Activated T-cell treated with anti-CD3 and anti-CD28 coated beads for 4 hours (primary cell): ENCODE results near the gene CDC27.
"Not testable (repeated sequence)": the region's sequence is repeated elsewhere in the genome, so short reads cannot be mapped to it uniquely, and the experiment has no call there.

Experiments
- DNase-seq: peaks from one replicate; pipeline ENCODE4 v3.0.0-alpha.2; 2020

The CDC27 gene

DNA sequence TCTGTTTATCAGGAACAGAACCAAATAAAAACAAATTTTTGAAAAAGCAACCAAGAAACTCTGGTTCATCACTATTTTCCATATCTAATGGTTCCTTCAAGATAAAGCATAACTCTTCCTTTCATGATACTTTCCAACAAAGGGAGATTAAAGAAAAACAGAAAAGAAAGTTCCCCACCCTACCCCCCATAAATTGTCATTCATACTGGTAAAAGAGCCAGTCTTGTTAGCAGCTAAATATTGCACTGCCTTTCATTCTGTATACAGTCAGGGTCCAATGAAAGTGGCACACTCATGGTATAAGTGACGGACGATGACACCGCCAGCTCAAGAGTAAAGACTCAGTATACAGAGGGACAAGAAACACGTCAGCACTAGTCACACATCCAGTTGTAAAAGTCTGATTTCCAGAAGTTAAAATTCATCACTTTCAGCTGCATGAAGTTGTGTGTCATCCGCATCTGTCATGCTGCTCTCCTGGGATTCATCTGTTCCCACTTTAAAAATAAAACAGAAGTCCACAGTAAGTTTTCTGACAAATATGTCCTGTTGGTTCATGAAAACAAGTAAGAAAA, 68.5 kb downstream of the CDC27 start:
- DNase-seq = no peak

DNA sequence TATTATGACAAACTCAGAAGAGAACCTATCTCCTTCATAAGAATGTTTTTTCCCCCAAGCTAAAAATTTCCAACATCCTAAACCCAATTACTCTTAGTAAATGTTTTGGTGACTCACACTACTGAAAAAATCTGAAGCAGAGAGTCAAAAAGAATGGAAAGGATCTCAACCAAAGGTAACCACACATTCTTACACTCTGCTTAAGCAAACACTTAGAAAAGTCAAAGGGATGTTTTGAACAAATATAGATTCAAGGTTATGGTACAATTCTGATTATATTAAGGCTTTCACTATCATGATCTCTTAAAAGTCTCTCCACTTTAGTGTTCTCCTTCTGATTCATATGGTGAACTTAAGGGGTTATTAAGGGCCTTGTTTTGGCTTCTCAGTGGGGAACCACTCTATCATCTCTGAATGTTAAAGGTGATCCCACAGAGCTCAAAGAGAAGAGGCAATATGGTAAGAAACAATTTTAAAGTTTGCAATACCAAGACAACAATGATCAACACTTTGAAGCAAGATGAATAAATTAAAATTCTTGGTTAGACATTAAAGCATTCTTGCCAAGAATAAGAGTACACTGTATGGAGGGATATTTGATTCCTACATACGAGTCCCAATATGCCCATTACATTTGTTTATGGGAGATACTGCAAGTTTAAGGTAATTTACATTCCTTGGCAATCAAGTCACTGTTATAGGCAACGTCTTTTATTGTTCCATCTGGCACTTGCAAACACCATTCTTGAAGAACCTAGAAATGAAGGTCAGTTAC, 69.2 kb downstream of the CDC27 start:
- DNase-seq = no peak

DNA sequence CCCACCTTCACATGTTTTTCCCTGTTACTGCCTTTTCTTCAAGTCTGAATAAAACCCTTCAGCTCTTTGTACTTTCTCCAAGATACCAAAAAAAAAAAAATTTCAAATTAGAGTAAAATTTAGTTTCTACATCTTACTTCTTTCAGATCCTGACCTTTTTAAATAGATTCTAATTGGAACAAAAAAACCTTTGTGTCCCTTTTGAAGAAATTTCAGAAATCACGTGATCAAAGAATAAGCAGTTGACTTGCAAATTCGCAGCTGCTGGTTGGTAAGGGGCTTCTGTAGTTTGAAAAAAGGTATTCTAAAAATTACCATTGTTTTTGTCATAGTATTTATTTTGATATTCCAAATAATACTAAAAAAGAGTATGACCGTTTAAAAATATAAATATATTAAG, 71.7 kb downstream of the CDC27 start:
- DNase-seq = no peak

DNA sequence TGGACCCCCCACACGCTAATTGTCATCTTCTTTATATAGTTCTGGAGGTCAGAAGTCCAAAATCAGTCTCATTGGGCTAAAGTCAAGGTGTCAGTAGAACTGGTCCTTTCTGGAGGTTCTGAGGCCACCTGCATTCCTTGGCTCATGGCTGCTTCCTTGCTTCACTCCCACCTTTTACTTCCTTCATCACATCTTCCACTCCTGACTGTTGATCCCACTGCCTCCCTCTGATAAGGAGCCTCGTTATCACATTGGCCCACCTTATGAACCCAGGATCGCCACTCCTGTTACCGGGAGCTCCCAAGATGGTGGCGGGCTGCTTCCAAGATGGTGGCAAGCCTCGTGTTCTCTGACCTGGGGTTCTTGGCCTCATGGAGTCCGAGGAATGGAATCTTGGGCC, 83.0 kb downstream of the CDC27 start:
- no peak for DNase-seq

DNA sequence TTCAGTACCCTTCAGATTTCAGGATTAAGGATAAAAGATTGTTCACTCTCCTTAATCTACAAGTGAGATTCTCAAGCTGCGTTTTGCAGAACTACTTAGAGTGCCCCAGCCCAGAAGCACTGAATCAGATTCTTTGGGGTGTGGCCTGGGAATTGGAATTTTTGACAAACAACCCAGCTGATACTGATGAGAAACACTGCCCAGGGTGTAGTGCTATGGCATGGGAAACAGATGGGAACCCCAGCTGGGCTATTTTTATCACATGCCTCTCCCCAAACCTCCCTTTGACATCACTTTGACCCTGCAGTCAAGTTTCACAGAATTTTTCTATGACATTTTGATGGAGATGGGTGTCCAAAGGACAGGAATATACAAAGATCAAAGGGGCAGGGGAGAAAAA, 83.8 kb downstream of the CDC27 start:
- DNase-seq = not testable (repeated sequence)

DNA sequence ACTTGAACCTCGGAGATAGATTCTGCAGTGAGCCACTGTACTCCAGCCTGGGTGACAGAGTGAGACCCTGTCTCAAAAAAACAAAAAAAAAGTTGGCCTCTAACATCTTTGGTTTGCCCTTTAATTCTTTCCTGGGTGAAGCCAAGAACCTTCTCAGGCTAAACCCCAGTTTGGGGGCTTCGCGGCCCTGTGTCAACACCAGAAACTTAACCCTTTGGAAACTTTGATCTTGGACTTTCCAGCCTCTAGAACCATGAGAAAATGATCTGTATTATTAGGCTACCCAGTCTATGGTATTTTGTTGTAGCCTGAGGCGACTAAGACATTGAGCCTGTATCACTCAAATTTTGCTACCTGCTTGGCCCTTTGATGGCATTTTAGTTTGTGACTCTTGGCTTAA, 86.2 kb downstream of the CDC27 start:
- DNase-seq = no peak

DNA sequence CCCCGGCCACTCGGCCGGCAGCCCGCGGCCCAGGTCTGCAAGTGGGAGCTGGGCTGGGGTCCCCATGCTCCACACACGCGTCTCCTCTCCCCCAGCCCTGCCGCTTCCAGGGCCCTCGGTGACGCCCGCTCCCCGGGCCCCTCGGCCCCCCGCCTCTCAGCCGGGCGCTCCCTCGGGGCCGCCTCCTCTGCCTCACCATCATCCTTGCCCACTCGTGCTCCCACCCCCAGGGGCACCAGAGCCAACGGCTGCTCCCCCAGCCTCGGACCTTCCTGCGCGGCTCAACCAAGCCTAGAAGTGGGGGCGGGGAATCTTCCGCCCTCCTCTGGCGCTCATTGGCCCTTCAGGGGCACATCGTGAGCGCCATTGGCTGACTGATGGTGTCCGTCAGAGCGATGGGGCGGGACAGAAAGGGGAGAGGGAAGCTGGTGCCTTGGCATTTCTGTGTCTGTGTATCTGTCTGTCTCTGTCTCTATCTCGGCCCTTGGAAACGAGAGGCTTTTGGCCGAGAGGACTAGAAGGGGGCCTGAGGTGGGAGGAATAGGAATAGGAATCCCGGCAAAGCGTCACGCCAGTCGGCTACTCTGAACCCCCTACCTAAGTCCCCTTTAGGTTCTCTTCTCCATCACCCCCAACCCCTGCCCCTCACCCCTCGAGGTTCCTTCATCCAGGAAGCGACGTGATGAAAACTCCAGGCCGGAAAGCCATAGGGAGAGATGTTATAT, 88.9 kb downstream of the CDC27 start:
- DNase-seq = peak; percentile 92

DNA sequence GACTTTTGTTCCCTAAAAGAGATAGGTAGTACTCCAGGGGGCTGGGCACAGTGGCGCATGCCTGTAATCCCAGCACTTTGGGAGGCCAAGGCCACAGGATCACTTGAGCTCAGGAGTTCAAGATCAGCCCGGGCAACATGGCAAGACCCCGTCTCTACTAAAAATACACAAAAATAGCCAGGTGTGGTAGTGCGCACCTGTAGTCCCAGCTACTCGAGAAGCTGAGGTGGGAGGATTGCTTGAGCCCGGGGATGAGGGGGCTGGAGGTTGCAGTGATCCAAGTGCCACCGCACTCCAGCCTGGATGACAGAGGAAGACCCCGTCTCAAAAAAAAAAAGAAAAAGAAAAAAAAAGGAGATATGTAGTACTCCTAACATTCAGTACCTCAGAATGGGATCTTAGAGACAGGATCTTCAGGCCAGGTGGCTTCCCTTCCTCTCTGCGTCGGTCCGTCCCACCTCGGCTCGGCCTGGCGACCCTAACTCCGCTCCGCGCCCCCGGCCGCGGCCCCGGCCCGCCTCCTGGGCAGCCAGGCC, 89.6 kb downstream of the CDC27 start:
- no peak for DNase-seq

DNA sequence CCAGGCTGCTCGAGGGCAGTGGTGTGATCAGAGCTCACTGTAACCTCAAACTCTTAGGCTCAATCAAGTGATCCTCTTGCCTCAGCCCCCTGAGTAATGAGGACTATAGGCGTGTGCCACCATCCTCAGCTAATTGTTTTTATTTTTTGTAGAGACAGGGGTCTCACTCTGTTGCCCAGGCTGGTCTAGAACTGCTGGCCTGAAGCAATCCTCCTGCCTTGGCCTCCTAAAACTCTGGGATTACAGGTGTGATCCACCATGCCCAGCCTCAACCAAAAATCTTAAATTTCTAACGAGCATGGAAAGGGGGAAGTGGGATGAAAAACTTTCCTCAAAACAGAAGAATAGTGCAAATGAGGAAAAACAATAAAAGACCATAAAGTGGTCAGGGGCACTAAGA, 92.8 kb downstream of the CDC27 start:
- DNase-seq = no peak

DNA sequence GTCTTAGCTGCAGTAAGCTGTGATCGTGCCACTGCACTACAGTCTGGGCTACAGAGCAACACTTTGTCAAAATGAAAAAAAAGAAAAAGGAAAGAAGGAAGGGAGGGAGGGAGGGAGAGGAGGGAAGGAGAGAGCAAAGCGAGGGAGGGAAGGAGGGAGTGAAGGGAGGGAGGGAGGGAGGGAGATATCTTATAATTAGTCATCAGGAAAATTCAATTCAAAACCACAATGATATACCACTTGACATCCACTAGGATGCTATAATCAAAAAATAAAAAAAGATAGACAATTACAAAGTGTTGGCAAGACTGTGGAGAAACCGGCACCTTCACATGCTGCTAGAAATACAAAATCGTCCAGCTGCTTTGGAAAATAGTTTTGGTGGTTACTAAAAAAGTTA, 93.8 kb downstream of the CDC27 start:
- no peak for DNase-seq

DNA sequence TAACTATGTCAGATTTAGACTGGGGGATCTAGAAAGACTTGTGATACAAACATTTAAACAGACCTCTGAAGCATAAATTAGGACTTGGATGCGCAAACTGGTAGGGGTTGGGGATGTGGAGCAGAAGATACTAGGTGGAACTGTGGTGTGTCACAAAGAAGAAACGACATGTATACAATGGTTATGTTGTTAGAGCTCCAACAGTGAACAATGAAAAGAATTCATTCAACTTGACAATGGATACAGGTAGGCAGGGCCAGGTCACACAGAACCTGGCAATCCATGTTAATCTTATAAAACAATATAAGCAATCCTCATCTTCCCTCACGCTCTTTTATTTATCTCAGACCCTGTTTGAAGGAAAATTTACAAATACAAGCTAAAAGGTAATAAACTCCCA, 102.0 kb downstream of the CDC27 start:
- DNase-seq = no peak

DNA sequence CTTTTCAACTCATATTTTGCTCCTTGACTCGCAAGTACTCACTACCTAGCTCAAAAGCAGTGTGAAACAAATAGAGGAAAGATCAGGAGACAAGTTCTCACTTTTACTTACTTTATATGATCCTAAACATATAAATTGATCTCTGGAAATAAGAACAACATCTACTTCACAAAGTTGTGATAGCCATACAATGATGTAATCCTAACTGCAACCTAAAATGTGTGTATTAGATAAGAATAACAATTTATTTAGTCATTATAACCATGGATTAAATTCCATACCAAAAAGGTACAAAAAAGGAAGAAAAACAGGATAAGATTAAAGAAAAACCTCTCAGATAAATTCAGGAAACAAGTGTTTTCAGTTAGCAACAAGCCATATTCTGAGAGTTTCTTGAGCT, 103.4 kb downstream of the CDC27 start:
- no peak for DNase-seq

DNA sequence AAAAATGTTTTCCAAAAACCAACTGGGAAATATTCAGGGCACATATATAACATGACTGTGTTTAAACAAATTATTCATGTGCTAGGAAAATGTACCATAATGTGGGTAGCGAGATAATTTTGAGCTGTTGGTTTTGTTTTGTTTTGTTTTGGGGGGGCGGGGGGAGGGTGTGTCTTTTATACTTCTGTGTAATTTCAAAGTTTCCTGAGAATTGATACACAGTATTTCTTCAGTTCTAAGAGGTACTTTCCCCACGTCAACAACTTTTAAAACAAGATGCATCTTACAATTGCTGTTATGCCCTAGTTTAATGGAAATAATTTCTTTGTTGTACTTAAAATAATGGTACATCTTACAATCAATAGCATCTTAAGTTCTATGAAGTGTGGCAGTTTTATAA, 110.3 kb downstream of the CDC27 start:
- no peak for DNase-seq

DNA sequence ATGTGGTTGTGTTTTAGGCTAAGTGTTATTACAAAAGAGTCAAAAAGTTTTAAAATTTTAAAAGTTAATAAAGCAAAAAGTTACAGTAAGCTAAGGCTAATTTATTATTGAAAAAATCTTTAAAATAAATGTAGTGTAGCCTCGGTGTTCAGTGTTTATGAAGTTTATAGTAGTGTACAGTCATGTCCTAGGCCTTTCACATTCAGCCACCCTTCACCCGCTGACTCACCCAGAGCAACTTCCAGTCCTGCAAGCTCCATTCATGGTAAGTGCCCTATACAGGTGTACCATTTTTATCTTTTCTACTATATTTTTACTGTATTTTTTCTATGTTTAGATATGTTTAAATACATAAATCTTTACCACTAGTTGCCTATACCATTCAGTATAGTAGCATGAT, 111.5 kb downstream of the CDC27 start:
- no peak for DNase-seq

DNA sequence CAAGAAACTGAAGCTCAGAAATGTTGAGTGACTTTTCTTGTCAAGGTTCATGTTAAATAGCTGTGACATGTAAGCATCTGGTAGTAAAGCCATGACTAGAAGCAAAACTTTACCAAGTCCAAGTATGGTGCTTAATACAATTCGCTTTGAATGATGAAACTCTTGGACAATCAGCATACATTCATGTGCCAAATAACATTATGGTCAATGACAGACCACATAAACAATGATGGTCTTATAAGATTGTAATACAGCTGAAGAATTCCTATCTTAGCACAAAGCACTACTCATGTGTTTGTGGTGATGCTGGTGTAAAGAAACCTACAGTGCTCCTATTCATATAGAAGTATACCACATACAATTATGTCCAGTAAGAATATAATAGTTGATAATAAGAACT, 112.9 kb downstream of the CDC27 start:
- DNase-seq = no peak

DNA sequence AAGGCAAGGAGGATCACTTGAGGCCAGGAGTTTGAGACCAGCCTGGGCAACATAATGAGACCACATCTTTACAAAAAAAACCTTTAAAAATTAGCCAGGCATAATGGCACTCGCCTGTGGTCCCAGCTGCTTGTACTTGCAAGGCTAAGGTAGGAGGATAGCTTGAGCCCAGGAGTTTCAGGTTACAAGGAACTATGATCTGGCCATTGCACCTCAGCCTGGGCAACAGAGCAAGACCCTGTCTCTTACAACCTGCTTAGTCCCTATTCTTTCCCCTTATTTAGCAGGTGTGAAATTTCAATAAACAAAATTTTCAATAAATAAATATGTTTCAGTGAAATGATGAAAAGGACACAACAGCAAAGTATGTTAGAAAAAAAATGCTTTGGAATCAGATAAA, 114.7 kb downstream of the CDC27 start:
- not testable (repeated sequence) for DNase-seq

DNA sequence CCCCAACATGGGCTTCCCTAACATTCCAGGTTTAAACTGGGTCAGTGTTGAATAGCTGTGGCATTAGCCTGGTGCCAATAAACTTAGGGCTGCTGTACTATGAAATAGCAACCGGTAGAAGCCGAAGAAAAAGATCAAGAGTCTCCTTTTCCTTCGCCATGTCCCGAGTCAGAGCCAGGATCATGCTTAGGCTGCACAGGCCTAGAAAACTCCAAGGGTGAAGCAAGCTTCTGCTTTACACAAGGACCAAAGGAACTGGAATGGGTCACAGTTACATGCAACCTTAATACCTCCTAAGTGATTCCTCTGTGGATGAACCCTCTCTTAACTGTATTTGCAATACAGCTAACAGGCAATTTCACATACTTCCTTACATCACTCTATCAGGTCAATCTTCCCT, 115.5 kb downstream of the CDC27 start:
- DNase-seq = not testable (repeated sequence)

DNA sequence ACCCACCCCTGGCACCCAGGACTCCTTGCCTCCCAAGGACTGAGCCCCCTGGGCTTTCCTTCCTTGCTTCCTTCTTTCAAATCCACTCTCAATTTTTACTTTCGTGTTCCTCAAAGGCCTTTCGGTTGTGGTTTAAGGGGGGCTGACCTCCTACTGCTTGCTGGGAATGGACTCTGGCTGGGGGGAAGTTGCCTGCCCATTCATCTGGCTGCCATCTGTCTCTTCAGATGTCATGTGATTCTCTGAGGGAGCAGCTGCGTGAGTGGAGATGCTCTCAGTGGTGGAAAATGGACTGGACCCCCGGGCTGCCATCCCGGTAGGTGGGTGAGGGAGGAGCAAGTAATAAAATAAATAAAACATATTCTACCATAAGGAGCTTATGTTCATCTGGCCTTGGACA, 116.2 kb downstream of the CDC27 start:
- DNase-seq = no peak

DNA sequence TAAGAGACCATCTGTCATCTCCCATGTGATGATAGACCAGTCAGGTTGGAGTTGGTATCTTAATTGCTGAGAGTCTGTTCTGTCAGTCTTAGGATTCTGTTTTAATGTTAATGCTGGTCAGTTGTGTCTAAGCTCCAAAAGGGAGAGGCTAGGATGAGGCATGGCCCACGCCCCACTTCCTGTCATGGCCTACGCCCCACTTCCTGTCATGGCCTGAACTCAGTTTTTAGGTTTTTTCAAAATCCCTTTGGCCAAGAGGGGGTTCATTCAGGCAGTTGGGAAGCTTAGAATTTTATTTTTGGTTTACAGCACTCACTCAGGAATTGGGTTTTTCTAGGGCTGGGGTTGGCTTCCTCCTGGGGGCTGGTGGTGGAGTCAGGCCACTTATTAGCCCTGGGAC, 117.9 kb downstream of the CDC27 start:
- DNase-seq = not testable (repeated sequence)

DNA sequence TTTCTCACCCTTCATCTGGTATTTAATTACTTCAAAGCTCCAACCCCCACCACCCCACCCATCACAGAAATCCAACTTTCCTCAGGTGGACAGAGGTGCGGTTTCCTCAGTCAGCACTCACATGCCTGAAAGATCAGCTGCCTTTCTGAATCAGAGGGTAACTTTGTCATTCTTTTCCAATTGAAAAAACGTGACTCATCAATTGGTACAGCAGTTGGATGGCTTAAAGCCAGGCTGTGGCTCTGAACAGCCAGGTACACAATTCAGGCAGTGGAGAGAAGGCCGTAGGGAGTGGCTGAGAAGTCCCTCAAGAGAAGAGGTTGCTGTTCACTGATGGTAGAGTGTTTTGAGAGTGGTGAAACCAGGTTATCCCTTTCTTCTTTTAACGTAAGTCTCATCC, 118.8 kb downstream of the CDC27 start:
- not testable (repeated sequence) for DNase-seq
